Liver (tissue), 3 donors: ENCODE measurements around the gene HPS5.

ENCODE experiments used
- CTCF ChIP-seq: fragments of 150-350 bp; IDR thresholded peaks from 2 replicates; pipeline ENCODE4 v1.5.1; 2017; ENCODE audit warnings: improper control_type of control experiment, low read depth, low read length; ENCODE audit not compliant: missing input control
- EGR1 ChIP-seq, 2 donors: IDR thresholded peaks; 2 replicates each; pipeline ENCODE4 v1.6.1; 2016 to 2018; ENCODE audit warnings: antibody characterized with exemption in 2 of 2, low read depth in 2 of 2
- FOXA1 ChIP-seq: IDR thresholded peaks from 2 replicates; pipeline ENCODE4 v1.6.1; 2016; ENCODE audit warnings: antibody characterized with exemption
- FOXA2 ChIP-seq: IDR thresholded peaks from 2 replicates; pipeline ENCODE4 v1.6.1; 2016; ENCODE audit warnings: antibody characterized with exemption
- GABPA ChIP-seq, 2 donors: IDR thresholded peaks in 1 of 2; conservative IDR thresholded peaks in 1 of 2; 2 replicates each; pipeline ENCODE4 v1.6.1; 2016; ENCODE audit warnings: antibody characterized with exemption in 2 of 2, mild to moderate bottlenecking in 1 of 2, moderate library complexity in 1 of 2
- HNF4A ChIP-seq, 2 donors: conservative IDR thresholded peaks; 2 replicates each; pipeline ENCODE4 v1.6.1; 2016; ENCODE audit warnings: antibody characterized with exemption in 2 of 2, mild to moderate bottlenecking in 2 of 2
- MAX ChIP-seq: IDR thresholded peaks from 2 replicates; pipeline ENCODE4 v1.6.1; 2016; ENCODE audit warnings: antibody characterized with exemption
- RAD21 ChIP-seq, 2 donors: IDR thresholded peaks; 2 replicates each; pipeline ENCODE4 v1.6.1; 2016; ENCODE audit warnings: antibody characterized with exemption in 2 of 2, mild to moderate bottlenecking in 2 of 2
- REST ChIP-seq: IDR thresholded peaks from 2 replicates; pipeline ENCODE4 v1.6.1; 2016; ENCODE audit warnings: antibody characterized with exemption, mild to moderate bottlenecking
- RXRA ChIP-seq, 2 donors: IDR thresholded peaks; 2 replicates each; pipeline ENCODE4 v1.6.1; 2017 to 2018; ENCODE audit warnings: antibody characterized with exemption in 2 of 2, mild to moderate bottlenecking in 1 of 2
- SP1 ChIP-seq: IDR thresholded peaks from 2 replicates; pipeline ENCODE4 v1.6.1; 2018; ENCODE audit warnings: antibody characterized with exemption, mild to moderate bottlenecking
- TAF1 ChIP-seq: conservative IDR thresholded peaks from 2 replicates; pipeline ENCODE4 v1.6.1; 2016; ENCODE audit warnings: antibody characterized with exemption, mild to moderate bottlenecking
- YY1 ChIP-seq: IDR thresholded peaks from 2 replicates; pipeline ENCODE4 v1.6.1; 2016; ENCODE audit warnings: antibody characterized with exemption, mild to moderate bottlenecking
- ZBTB33 ChIP-seq: IDR thresholded peaks from 2 replicates; pipeline ENCODE4 v1.6.1; 2016; ENCODE audit warnings: antibody characterized with exemption
- donor health status: healthy.
- donor health status: healthy.

- TF ChIP-seq TAF1 (no peak), CTCF (no peak), MAX (no peak), FOXA1 (no peak), HNF4A (conservative IDR thresholded peaks at IDR 0.05) (no peak), RXRA (IDR thresholded peaks at IDR 0.05) (no peak), SP1 (no peak), ZBTB33 (no peak), EGR1 (IDR thresholded peaks at IDR 0.05; ENCODE audit: low read depth in 2 of 2) (no peak), YY1 (no peak), RAD21 (IDR thresholded peaks at IDR 0.05) (no peak), GABPA (IDR thresholded peaks at IDR 0.05 in 1 of 2, conservative IDR thresholded peaks at IDR 0.05 in 1 of 2) (no peak), FOXA2 (no peak), REST (no peak)
Observed at GRCh38 chr11:18235394-18236334, 86.3 kb downstream of the HPS5 start.
